Heart left ventricle (tissue), 16 donors: Measurements from ENCODE around the gene BLM. TPM values are rescaled to one million over a fixed set of nuclear protein-coding genes. Genes with fewer than 3 reads are reported as not detected.
A peak's percentile ranks its signal among the peaks of the same experiment; 100 is the strongest.

Source experiments
- ATAC-seq, 4 donors: fragments of 200-7000 bp; cut with Tn5 transposase; one replicate each; pipeline ENCODE4 v1.9.1; 2020 to 2022; ENCODE audit warnings: moderate library complexity in 4 of 4, mild to moderate bottlenecking in 3 of 4, moderate number of reproducible peaks in 1 of 4
- DNase-seq, 5 donors: peaks; one replicate each; pipeline ENCODE4 v3.0.0-alpha.2; 2020
- H3K27ac ChIP-seq, 12 donors: fragments of 200-600 bp; sonication (generic) in 4 of 12; one replicate each; pipeline versions ENCODE4 v1.5.0 to v1.8.0; 2016 to 2022; ENCODE audit warnings: mild to moderate bottlenecking in 2 of 12
- H3K27me3 ChIP-seq, 9 donors: fragments of 200-600 bp; sonication (generic) in 2 of 9; one replicate each; pipeline versions ENCODE4 v1.5.1 to v1.8.0; 2016 to 2022; ENCODE audit warnings: mild to moderate bottlenecking in 3 of 9
- H3K36me3 ChIP-seq, 9 donors: fragments of 200-600 bp; sonication (generic) in 2 of 9; one replicate each; pipeline versions ENCODE4 v1.5.0 to v1.8.0; 2018 to 2022; ENCODE audit warnings: mild to moderate bottlenecking in 2 of 9
- H3K4me1 ChIP-seq, 12 donors: fragments of 200-600 bp; sonication (generic) in 4 of 12; one replicate each; pipeline versions ENCODE4 v1.5.0 to v1.8.0; 2016 to 2022; ENCODE audit warnings: mild to moderate bottlenecking in 3 of 12
- H3K4me3 ChIP-seq, 12 donors: fragments of 200-600 bp; sonication (generic) in 4 of 12; one replicate each; pipeline versions ENCODE4 v1.5.0 to v1.8.0; 2017 to 2022; ENCODE audit warnings: mild to moderate bottlenecking in 9 of 12, moderate library complexity in 4 of 12
- H3K9me3 ChIP-seq, 12 donors: fragments of 200-600 bp; sonication (generic) in 4 of 12; one replicate each; pipeline versions ENCODE4 v1.5.0 to v1.8.0; 2016 to 2022; ENCODE audit warnings: mild to moderate bottlenecking in 1 of 12
- CTCF ChIP-seq, 12 donors: fragments of 200-600 bp; sonication (generic) in 4 of 12; IDR thresholded peaks; one replicate each; pipeline versions ENCODE4 v1.5.0 to v1.8.0; 2018 to 2022; ENCODE audit warnings: antibody characterized with exemption in 12 of 12, mild to moderate bottlenecking in 5 of 12
- POLR2A ChIP-seq, 2 donors: fragments of 450-650 bp; IDR thresholded peaks; one replicate each; pipeline ENCODE4 v1.6.1; 2017; ENCODE audit warnings: antibody characterized with exemption in 2 of 2, mild to moderate bottlenecking in 2 of 2, moderate library complexity in 2 of 2
- WGBS, 4 donors: extraction: QIAGEN DNeasy Blood & Tissue Kit in 2 of 4; methylation state at CpG; one replicate each; pipeline versions ENCODE4 v1.1.5 to v1.1.7; 2013 to 2018; 5-methylcytosine and 5-hydroxymethylcytosine counted together
- intact Hi-C, 10 donors: fragments of 100-400 bp; cut with DNase I; formaldehyde crosslinking; loops; one replicate each; pipeline versions ENCODE4 v1.11.1 to v1.14.2; 2022
- polyA plus RNA-seq, 2 donors: library from polyadenylated mRNA; stranded (reverse); fragments of 200-250 nt; gene quantifications; one replicate each; pipeline ENCODE4 v1.2.3, GENCODE V29; 2013
- total RNA-seq, 9 donors: library from RNA; depleted of rRNA in 2 of 9; stranded (reverse); fragments of >200 nt in 2 of 9; fragmentation: NEBNext Ultra II Directional in 3 of 9; extraction: Animal tissue kit (Norgen Biotek cat#: 25700) in 3 of 9; gene quantifications; one replicate each; pipeline versions ENCODE4 v1.1.0 to v1.2.4, GENCODE V29; 2016 to 2023
- donor health status: ischemic (EF 13 %, LVEDD 7.1; RV severe dilation, severe dysfunction).
- donor health status: healthy with polysubstance abuse.
- donor health status: DM: no; HTN: yes; CAD: no.
- donor health status: DM: no; HTN: no; CAD: no.
- donor health status: ischemic (EF 25% LVEDD 6.9; RV normal size, moderate dysfunction).
- donor health status: ischemic (EF 25% LVEDD 5.7; RV mildly dilated, moderate dysfunction).
- donor health status: healthy.
- donor health status: DM: yes; HTN: yes; CAD: no.
- donor health status: ischemic (EF 35%, LVEDD 5.7; RV mildly dilated, moderate dysfunction).
- donor health status: nonischemic (EF 11% LVEDD 7.7; RV severe dilation, severe dysfunction).
- donor health status: DM: yes; HTN: yes; CAD: no.
- donor health status: PGD.
- donor health status: ischemic (EF 29% LVEDD 5.4; RV normal size, mild dysfunction).
- donor health status: nonischemic (EF 23%, LVEDD 6.1; RV moderate dilation, normal function).

BLM gene
- total and polyA plus RNA-seq, 11 donors, result 4.3 to 39.6 (median 12.2) TPM

DNA sequence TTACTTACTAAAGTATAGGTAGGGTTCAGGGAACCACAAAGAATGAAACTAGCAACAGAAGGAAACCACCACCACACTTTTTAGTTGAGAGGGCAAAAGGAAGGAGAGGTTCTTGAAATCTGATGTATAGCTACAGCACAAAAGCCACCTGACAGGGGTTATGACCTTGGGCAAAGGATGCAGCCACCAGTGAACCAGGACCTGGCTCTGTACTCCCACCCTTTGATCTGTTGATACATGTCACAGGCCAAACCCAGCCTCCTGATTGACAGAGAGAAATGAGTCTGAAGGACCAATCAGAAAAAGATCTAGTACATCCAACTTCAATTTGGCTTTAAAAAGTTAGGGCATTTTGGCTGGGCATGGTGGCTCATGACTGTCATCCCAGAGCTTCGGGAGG is 20.0 kb upstream of the BLM start:
- TF ChIP-seq POLR2A (IDR thresholded peaks at IDR 0.05) (no peak), CTCF (IDR thresholded peaks at IDR 0.05) (no peak)
- DNase-seq, result no peak
- no peaks in the 10 kb centered on the region for H3K27me3 ChIP-seq
- 90 to 100% (median 95%) methylated on average over 1 of the region's 1 CpG for WGBS, 4 donors
- no peak overlapping the region for H3K27ac ChIP-seq
- no peaks in the 10 kb centered on the region for H3K9me3 ChIP-seq
- no peak overlapping the region for H3K4me3 ChIP-seq
- H3K4me1 ChIP-seq, result peaks cover 0 to 16% (median 0%) of the 10 kb centered on the region in 12 donors
- ATAC-seq, result no peak
- intact Hi-C loops, result loop anchor here in 2 of 10 donors (10.0 kb wide), 2 partner anchors 182 to 372 kb away; no protein-coding TSS in a partner anchor
- no peaks in the 10 kb centered on the region for H3K36me3 ChIP-seq

GRCh38 chr15:90698629-90699028 is 18.5 kb upstream of the BLM start:
- H3K9me3 ChIP-seq, result peaks cover 0 to 13% (median 0%) of the 10 kb centered on the region in 12 donors
- H3K4me3 ChIP-seq, result no peak overlapping the region
- ATAC-seq, result no peak
- H3K27me3 ChIP-seq, result no peaks in the 10 kb centered on the region
- TF ChIP-seq POLR2A (IDR thresholded peaks at IDR 0.05) (no peak), CTCF (IDR thresholded peaks at IDR 0.05) (no peak)
- H3K36me3 ChIP-seq, result no peaks in the 10 kb centered on the region
- intact Hi-C loops, result loop anchor here in 2 of 10 donors (10.0 kb wide), 2 partner anchors 184 to 374 kb away; no protein-coding TSS in a partner anchor
- WGBS, 4 donors, result 90 to 93% (median 92%) methylated on average over 3 of the region's 3 CpGs
- peaks cover 0 to 16% (median 0%) of the 10 kb centered on the region in 12 donors for H3K4me1 ChIP-seq
- no peak overlapping the region for H3K27ac ChIP-seq
- DNase-seq, result no peak

DNA sequence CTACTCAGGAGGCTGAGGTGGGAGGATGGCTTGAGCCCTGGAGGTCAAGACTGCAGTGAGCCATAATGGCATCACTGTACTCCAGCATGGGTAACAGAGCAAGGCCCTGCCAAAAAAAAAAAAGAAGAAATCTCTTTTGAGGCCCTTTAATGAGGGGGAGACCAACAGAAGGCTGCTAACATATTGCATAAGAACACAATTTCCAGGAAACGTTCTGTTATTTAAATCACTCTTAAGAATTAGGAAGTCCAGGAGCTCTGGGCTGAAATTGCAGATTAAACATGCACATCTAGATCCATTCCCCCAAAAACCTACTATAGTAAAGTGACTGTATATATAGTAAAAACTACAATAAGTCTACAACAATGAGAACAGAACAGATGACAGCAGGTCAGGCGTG is 16.1 kb upstream of the BLM start:
- peak overlapping the region in 1 of 12 donors; percentile 57 for H3K27ac ChIP-seq
- TF ChIP-seq POLR2A (IDR thresholded peaks at IDR 0.05), result no peak
- no peak for TF ChIP-seq CTCF (IDR thresholded peaks at IDR 0.05)
- intact Hi-C loops, result no loop called here

GRCh38 chr15:90701880-90702630 is 15.1 kb upstream of the BLM start:
- TF ChIP-seq POLR2A (IDR thresholded peaks at IDR 0.05) (no peak), CTCF (IDR thresholded peaks at IDR 0.05) (peak in 2 of 12 donors; percentile 11 to 13)

More for the DNA sequence above, 16.1 kb upstream of the BLM start:
- ATAC-seq (peak in 1 of 4 donors; percentile 30), DNase-seq (no peak)
- H3K4me1 ChIP-seq, result peaks cover 0 to 16% (median 0%) of the 10 kb centered on the region in 12 donors
- WGBS, 4 donors, result 81 to 84% (median 84%) methylated on average over 2 of the region's 2 CpGs
- no peak overlapping the region for H3K4me3 ChIP-seq
- peaks cover 0 to 18% (median 0%) of the 10 kb centered on the region in 12 donors for H3K9me3 ChIP-seq
- no peaks in the 10 kb centered on the region for H3K36me3 ChIP-seq
- H3K27me3 ChIP-seq, result no peaks in the 10 kb centered on the region

More at GRCh38 chr15:90701880-90702630, 15.1 kb upstream of the BLM start:
- intact Hi-C loops, result no loop called here
- Histone ChIP-seq H3K27ac (peak overlapping the region in 1 of 12 donors; percentile 57), H3K9me3 (peaks cover 0 to 18% (median 0%) of the 10 kb centered on the region in 12 donors), H3K36me3 (no peaks in the 10 kb centered on the region), H3K4me3 (no peak overlapping the region), H3K27me3 (no peaks in the 10 kb centered on the region), H3K4me1 (peaks cover 0 to 16% (median 0%) of the 10 kb centered on the region in 12 donors)
- DNase-seq (peak in 3 of 5 donors; percentile 15 to 57 (median 23)), ATAC-seq (peak in 1 of 4 donors; percentile 60)
- whole genome bisulfite sequencing, 4 donors, result 86 to 88% (median 87%) methylated on average over 9 of the region's 9 CpGs
